IPS-11a (cell line): ENCODE measurements around the gene CPN1.
A peak's percentile ranks its signal among the peaks of the same experiment; 100 is the strongest.
"Not testable (repeated sequence)": the region's sequence is repeated elsewhere in the genome, so short reads cannot be mapped to it uniquely, and the experiment has no call there.

Experiments used
- H3K4me3 ChIP-seq: one replicate; pipeline ENCODE4 v1.5.1; 2013; ENCODE audit warnings: low read depth, low read length, control low read depth

CPN1 gene

GRCh38 chr10:100025576-100025975 is 56.1 kb downstream of the CPN1 start:
- H3K4me3 ChIP-seq: no peak overlapping the region

- H3K4me3 ChIP-seq: no peak overlapping the region
Measured at GRCh38 chr10:100024748-100025147, 56.9 kb downstream of the CPN1 start.

- H3K4me3 ChIP-seq: no peak overlapping the region
Measured at GRCh38 chr10:100022403-100022802, 59.3 kb downstream of the CPN1 start.

- H3K4me3 ChIP-seq: no peak overlapping the region
Measured at GRCh38 chr10:100021322-100021721, 60.3 kb downstream of the CPN1 start.

GRCh38 chr10:100020886-100021253 is 60.8 kb downstream of the CPN1 start:
- no peak overlapping the region for H3K4me3 ChIP-seq

GRCh38 chr10:100020142-100020885 is 61.4 kb downstream of the CPN1 start:
- H3K4me3 ChIP-seq: no peak overlapping the region

GRCh38 chr10:100019787-100020141 is 61.9 kb downstream of the CPN1 start:
- H3K4me3 ChIP-seq: no peak overlapping the region

GRCh38 chr10:100014071-100014762 is 67.5 kb downstream of the CPN1 start:
- no peak overlapping the region for H3K4me3 ChIP-seq

GRCh38 chr10:100013621-100014020 is 68.0 kb downstream of the CPN1 start:
- no peak overlapping the region for H3K4me3 ChIP-seq

GRCh38 chr10:100011906-100012305 is 69.8 kb downstream of the CPN1 start:
- H3K4me3 ChIP-seq: not testable (repeated sequence)

- H3K4me3 ChIP-seq: peak within 1 kb of the TSS; percentile 73
Measured at GRCh38 chr10:100009793-100010676, 71.6 kb downstream of the CPN1 start, which contains the start of gene DNMBP. Gene DNMBP, minus strand, starts transcription at chr10:100009947. Its CDS starts 37,823 bp downstream, at chr10:99972124.

- peak overlapping the region; percentile 73 for H3K4me3 ChIP-seq
Measured at GRCh38 chr10:100009283-100009792, 72.3 kb downstream of the CPN1 start.

GRCh38 chr10:100008708-100009282 is 72.9 kb downstream of the CPN1 start:
- peak overlapping the region; percentile 73 for H3K4me3 ChIP-seq

GRCh38 chr10:100008142-100008522 is 73.5 kb downstream of the CPN1 start:
- H3K4me3 ChIP-seq: no peak overlapping the region

- no peak overlapping the region for H3K4me3 ChIP-seq
Measured at GRCh38 chr10:100007231-100008141, 74.2 kb downstream of the CPN1 start.

- H3K4me3 ChIP-seq: no peak overlapping the region
Measured at GRCh38 chr10:100006243-100006886, 75.3 kb downstream of the CPN1 start.

- no peak overlapping the region for H3K4me3 ChIP-seq
Measured at GRCh38 chr10:100004805-100005510, 76.7 kb downstream of the CPN1 start.

- no peak overlapping the region for H3K4me3 ChIP-seq
Measured at GRCh38 chr10:100000109-100000644, 81.5 kb downstream of the CPN1 start.
